Mesendoderm (in vitro differentiated cells): ENCODE results near the gene IFNL3.

Source experiments
- DNase-seq: peaks from one replicate; pipeline ENCODE4 v3.0.0; 2013
- H2AK5ac ChIP-seq: 2 replicates; pipeline ENCODE4 v1.6.1; 2013; ENCODE audit warnings: low read length, inconsistent platforms
- H2BK120ac ChIP-seq: 2 replicates; pipeline ENCODE4 v1.6.1; 2013; ENCODE audit warnings: low read depth, mild to moderate bottlenecking, low read length, moderate library complexity, mixed read lengths
- H2BK15ac ChIP-seq: replicated peaks from 2 replicates; pipeline ENCODE4 v1.6.1; 2013; ENCODE audit warnings: low read depth, mild to moderate bottlenecking, moderate library complexity
- H2BK5ac ChIP-seq: 2 replicates; pipeline ENCODE4 v1.6.1; 2013; ENCODE audit warnings: low read length, inconsistent platforms
- H3K18ac ChIP-seq: 2 replicates; pipeline ENCODE4 v1.6.1; 2013; ENCODE audit warnings: mild to moderate bottlenecking, low read length, mixed read lengths
- H3K23ac ChIP-seq: one replicate; pipeline ENCODE4 v1.6.1; 2013; ENCODE audit warnings: low read length
- H3K27ac ChIP-seq: 2 replicates; pipeline ENCODE4 v1.5.1; 2013; ENCODE audit warnings: low read depth, mild to moderate bottlenecking, inconsistent platforms, low read length, moderate library complexity
- H3K27me3 ChIP-seq: 2 replicates; pipeline ENCODE4 v1.6.1; 2013; ENCODE audit warnings: low read length, control low read depth, mild to moderate bottlenecking, inconsistent platforms; ENCODE audit not compliant: insufficient read depth, poor library complexity
- H3K36me3 ChIP-seq: 2 replicates; pipeline ENCODE4 v1.6.1; 2013; ENCODE audit warnings: low read length, inconsistent platforms; ENCODE audit not compliant: control insufficient read depth, insufficient read depth
- H3K4ac ChIP-seq: one replicate; pipeline ENCODE4 v1.6.1; 2013; ENCODE audit warnings: low read depth, mild to moderate bottlenecking, low read length, moderate library complexity
- H3K4me1 ChIP-seq: 2 replicates; pipeline ENCODE4 v1.6.1; 2013; ENCODE audit warnings: low read depth, low read length, inconsistent platforms; ENCODE audit not compliant: control insufficient read depth
- H3K4me2 ChIP-seq: 2 replicates; pipeline ENCODE4 v1.6.1; 2013; ENCODE audit warnings: low read length
- H3K4me3 ChIP-seq: 2 replicates; pipeline ENCODE4 v1.5.1; 2013; ENCODE audit warnings: mild to moderate bottlenecking, low read length
- H3K56ac ChIP-seq: one replicate; pipeline ENCODE4 v1.6.1; 2013; ENCODE audit warnings: low read length
- H3K79me1 ChIP-seq: 2 replicates; pipeline ENCODE4 v1.6.1; 2013; ENCODE audit warnings: low read length, inconsistent platforms
- H3K79me2 ChIP-seq: 2 replicates; pipeline ENCODE4 v1.6.1; 2013; ENCODE audit warnings: mild to moderate bottlenecking, low read length; ENCODE audit not compliant: control insufficient read depth, insufficient read depth
- H3K9ac ChIP-seq: 2 replicates; pipeline ENCODE4 v1.6.1; 2013; ENCODE audit warnings: low read length, inconsistent platforms
- H4K5ac ChIP-seq: one replicate; pipeline ENCODE4 v1.6.1; 2013; ENCODE audit warnings: low read length
- H4K8ac ChIP-seq: one replicate; pipeline ENCODE4 v1.6.1; 2013; ENCODE audit warnings: low read depth, mild to moderate bottlenecking, control low read depth, low read length, moderate library complexity
- WGBS: extraction: QIAGEN DNeasy Blood & Tissue Kit; methylation state at CpG from one replicate; pipeline ENCODE4 v1.1.7; 2013; ENCODE audit warnings: low lambda C conversion rate, missing lambda C conversion rate; ENCODE audit not compliant: insufficient coverage; ENCODE audit errors: extremely low coverage; 5-methylcytosine and 5-hydroxymethylcytosine counted together

The IFNL3 gene

GRCh38 chr19:39197808-39198207 is 47.0 kb downstream of the IFNL3 start:
- Histone ChIP-seq H2BK120ac (no peak overlapping the region), H3K4ac (no peak overlapping the region), H3K4me2 (no peak overlapping the region), H3K56ac (no peak overlapping the region), H2BK5ac (no peak overlapping the region), H3K4me3 (no peak overlapping the region), H3K36me3 (no peaks in the 10 kb centered on the region), H3K23ac (no peak overlapping the region), H3K4me1 (no peaks in the 10 kb centered on the region), H3K79me2 (no peaks in the 10 kb centered on the region), H2AK5ac (no peak overlapping the region), H3K9ac (no peak overlapping the region), H3K18ac (no peak overlapping the region), H2BK15ac (no peak overlapping the region), H3K27me3 (peaks cover 7% of the 10 kb centered on the region), H4K8ac (no peak overlapping the region), H4K5ac (no peak overlapping the region), H3K79me1 (no peaks in the 10 kb centered on the region), H3K27ac (no peak overlapping the region)
- no CpG with 5 or more reads among the region's 5 CpGs for WGBS
- no peak for DNase-seq

GRCh38 chr19:39196860-39197562 is 47.8 kb downstream of the IFNL3 start, which contains the start of gene NCCRP1:
Gene NCCRP1, plus strand, starts transcription at chr19:39196964. Its CDS starts 19 bp downstream, at chr19:39196983.
- Histone ChIP-seq H2BK15ac (no peak within 1 kb of the TSS), H3K18ac (no peak within 1 kb of the TSS), H3K36me3 (no peaks in the 10 kb centered on the region), H3K4me2 (peak within 1 kb of the TSS; percentile 40), H3K79me2 (no peaks in the 10 kb centered on the region), H4K5ac (no peak within 1 kb of the TSS), H2BK5ac (no peak within 1 kb of the TSS), H3K27ac (no peak within 1 kb of the TSS), H4K8ac (no peak within 1 kb of the TSS), H3K4ac (no peak within 1 kb of the TSS), H2BK120ac (no peak within 1 kb of the TSS), H3K27me3 (peaks cover 7% of the 10 kb centered on the region), H3K79me1 (no peaks in the 10 kb centered on the region), H2AK5ac (no peak within 1 kb of the TSS), H3K56ac (no peak within 1 kb of the TSS), H3K9ac (no peak within 1 kb of the TSS), H3K23ac (peak within 1 kb of the TSS; percentile 80), H3K4me1 (no peaks in the 10 kb centered on the region), H3K4me3 (no peak within 1 kb of the TSS)
- WGBS = no CpG with 5 or more reads among the region's 51 CpGs
- DNase-seq = peak; percentile 26

GRCh38 chr19:39196320-39196719 is 48.5 kb downstream of the IFNL3 start:
- H4K5ac ChIP-seq = no peak overlapping the region
- H2AK5ac ChIP-seq = no peak overlapping the region
- no peak overlapping the region for H2BK120ac ChIP-seq
- no peak overlapping the region for H3K23ac ChIP-seq
- no peak overlapping the region for H3K4ac ChIP-seq
- H4K8ac ChIP-seq = no peak overlapping the region
- H3K4me1 ChIP-seq = no peaks in the 10 kb centered on the region
- no peak overlapping the region for H3K56ac ChIP-seq
- H2BK5ac ChIP-seq = no peak overlapping the region
- H3K9ac ChIP-seq = no peak overlapping the region
- no peaks in the 10 kb centered on the region for H3K79me1 ChIP-seq
- no peak overlapping the region for H3K18ac ChIP-seq
- no peak overlapping the region for H3K27ac ChIP-seq
- H3K79me2 ChIP-seq = no peaks in the 10 kb centered on the region
- peaks cover 7% of the 10 kb centered on the region for H3K27me3 ChIP-seq
- peak; percentile 39 for DNase-seq
- H3K36me3 ChIP-seq = no peaks in the 10 kb centered on the region
- WGBS = no CpG with 5 or more reads among the region's 7 CpGs
- no peak overlapping the region for H2BK15ac ChIP-seq
- no peak overlapping the region for H3K4me2 ChIP-seq
- no peak overlapping the region for H3K4me3 ChIP-seq

GRCh38 chr19:39195755-39196154 is 49.1 kb downstream of the IFNL3 start:
- Histone ChIP-seq H2AK5ac (no peak overlapping the region), H3K79me2 (no peaks in the 10 kb centered on the region), H4K5ac (no peak overlapping the region), H3K36me3 (no peaks in the 10 kb centered on the region), H3K79me1 (no peaks in the 10 kb centered on the region), H3K4me1 (no peaks in the 10 kb centered on the region), H3K23ac (no peak overlapping the region), H3K4me2 (no peak overlapping the region), H2BK5ac (no peak overlapping the region), H2BK15ac (no peak overlapping the region), H3K56ac (no peak overlapping the region), H3K27ac (no peak overlapping the region), H3K27me3 (peaks cover 7% of the 10 kb centered on the region), H2BK120ac (no peak overlapping the region), H3K4ac (no peak overlapping the region), H3K18ac (no peak overlapping the region), H4K8ac (no peak overlapping the region), H3K4me3 (no peak overlapping the region), H3K9ac (no peak overlapping the region)
- WGBS = no CpG with 5 or more reads among the region's 9 CpGs
- no peak for DNase-seq

GRCh38 chr19:39194832-39195542 is 49.8 kb downstream of the IFNL3 start:
- no peak overlapping the region for H2BK5ac ChIP-seq
- no peak overlapping the region for H4K5ac ChIP-seq
- no peak overlapping the region for H3K27ac ChIP-seq
- H3K4me1 ChIP-seq = no peaks in the 10 kb centered on the region
- no peak overlapping the region for H2AK5ac ChIP-seq
- no peaks in the 10 kb centered on the region for H3K79me2 ChIP-seq
- H3K36me3 ChIP-seq = no peaks in the 10 kb centered on the region
- H3K4me3 ChIP-seq = no peak overlapping the region
- no peak overlapping the region for H3K56ac ChIP-seq
- H2BK120ac ChIP-seq = no peak overlapping the region
- no peak overlapping the region for H4K8ac ChIP-seq
- WGBS = no CpG with 5 or more reads among the region's 9 CpGs
- no peak overlapping the region for H3K18ac ChIP-seq
- H3K4ac ChIP-seq = no peak overlapping the region
- H3K27me3 ChIP-seq = peaks cover 7% of the 10 kb centered on the region
- no peak overlapping the region for H3K9ac ChIP-seq
- DNase-seq = peak; percentile 84
- no peaks in the 10 kb centered on the region for H3K79me1 ChIP-seq
- no peak overlapping the region for H3K23ac ChIP-seq
- H3K4me2 ChIP-seq = no peak overlapping the region
- no peak overlapping the region for H2BK15ac ChIP-seq
